Measurements from ENCODE around the gene LAMC2. TPM values are rescaled to one million over a fixed set of nuclear protein-coding genes. Genes with fewer than 3 reads are reported as not detected.

Gene LAMC2
- total and polyA plus RNA-seq, 9 of the 15 experiments (the other 6 are each of a cell fraction or from before 2014, with no cell fraction given), result 0.02 to 0.03 TPM; not detected in 7

DNA sequence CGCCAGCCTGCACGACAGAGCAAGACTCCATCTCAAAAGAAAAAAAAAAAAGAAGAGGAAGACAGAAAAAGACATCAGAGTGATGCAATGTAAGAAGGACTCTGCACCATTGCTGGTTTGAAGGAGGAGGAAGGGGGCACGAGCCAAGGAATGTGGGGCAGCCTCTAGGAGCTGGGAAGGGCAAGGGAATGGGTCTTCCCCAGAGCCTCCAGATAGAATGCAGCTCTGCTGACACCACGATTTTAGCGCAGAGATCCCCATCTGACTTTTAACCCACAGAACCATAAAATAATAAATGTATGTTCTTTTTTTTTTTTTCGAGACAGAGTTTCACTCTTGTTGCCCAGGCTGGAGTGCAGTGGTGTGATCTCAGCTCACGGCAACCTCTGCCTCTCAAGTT, 33.9 kb upstream of the LAMC2 start:
- Histone ChIP-seq H3K4me1 (replicated peaks in 1 of 2; ENCODE audit: control insufficient read depth in 2 of 2, insufficient read depth in 2 of 2, low read length in 2 of 2) (no peaks in the 10 kb centered on the region), H3K9me1 (ENCODE audit: control insufficient read depth, insufficient read depth, low read length) (no peaks in the 10 kb centered on the region), H3K9me3 (replicated peaks; ENCODE audit: control insufficient read depth, insufficient read depth, low read depth, low read length) (no peaks in the 10 kb centered on the region), H3K9ac (ENCODE audit: insufficient read depth in 1 of 2, low read depth in 2 of 2, low read length in 2 of 2) (no peak overlapping the region), H3K36me3 (ENCODE audit: control insufficient read depth, insufficient read depth, low read length) (no peaks in the 10 kb centered on the region), H2AFZ (ENCODE audit: low read depth, low read length) (no peak overlapping the region), H3K79me2 (ENCODE audit: control insufficient read depth, insufficient read depth, low read length) (no peaks in the 10 kb centered on the region), H3K27me3 (ENCODE audit: control insufficient read depth in 2 of 2, insufficient read depth in 2 of 2, low read length in 2 of 2) (peaks cover 0 to 5% of the 10 kb centered on the region in 2 experiments; a peak in 2 of 5 replicates), H3K27ac (ENCODE audit: extremely low read depth, low read depth, low read length) (no peak overlapping the region), H3K4me2 (ENCODE audit: insufficient read depth, low read length) (no peak overlapping the region), H3K4me3 (no peak overlapping the region), H4K20me1 (replicated peaks; ENCODE audit: control insufficient read depth, insufficient read depth, low read length) (no peaks in the 10 kb centered on the region)
- no TSS peak for BruUV-seq (replicated peaks)
- WGBS (ENCODE audit: insufficient coverage, low coverage, missing lambda C conversion rate), result 0% methylated on average over 7 of the region's 7 CpGs
- DNase-seq (ENCODE audit: extremely low read depth in 1 of 4, low spot score in 3 of 4) (no peak), ATAC-seq (no peak), FAIRE-seq (no peak)
- in situ Hi-C loops (cut with MboI) (no loop called here), intact Hi-C loops (cut with micrococcal nuclease) (no loop called here)
- ChIA-PET CTCF (ENCODE audit: low intra/inter-chr PET ratio) (no interaction called here), POLR2A (no interaction called here)
- no peak for TF ChIP-seq RBM25 (IDR thresholded peaks at IDR 0.05; ENCODE audit: low read depth, low read length, severe bottlenecking)
- TF ChIP-seq, protein P1, sequence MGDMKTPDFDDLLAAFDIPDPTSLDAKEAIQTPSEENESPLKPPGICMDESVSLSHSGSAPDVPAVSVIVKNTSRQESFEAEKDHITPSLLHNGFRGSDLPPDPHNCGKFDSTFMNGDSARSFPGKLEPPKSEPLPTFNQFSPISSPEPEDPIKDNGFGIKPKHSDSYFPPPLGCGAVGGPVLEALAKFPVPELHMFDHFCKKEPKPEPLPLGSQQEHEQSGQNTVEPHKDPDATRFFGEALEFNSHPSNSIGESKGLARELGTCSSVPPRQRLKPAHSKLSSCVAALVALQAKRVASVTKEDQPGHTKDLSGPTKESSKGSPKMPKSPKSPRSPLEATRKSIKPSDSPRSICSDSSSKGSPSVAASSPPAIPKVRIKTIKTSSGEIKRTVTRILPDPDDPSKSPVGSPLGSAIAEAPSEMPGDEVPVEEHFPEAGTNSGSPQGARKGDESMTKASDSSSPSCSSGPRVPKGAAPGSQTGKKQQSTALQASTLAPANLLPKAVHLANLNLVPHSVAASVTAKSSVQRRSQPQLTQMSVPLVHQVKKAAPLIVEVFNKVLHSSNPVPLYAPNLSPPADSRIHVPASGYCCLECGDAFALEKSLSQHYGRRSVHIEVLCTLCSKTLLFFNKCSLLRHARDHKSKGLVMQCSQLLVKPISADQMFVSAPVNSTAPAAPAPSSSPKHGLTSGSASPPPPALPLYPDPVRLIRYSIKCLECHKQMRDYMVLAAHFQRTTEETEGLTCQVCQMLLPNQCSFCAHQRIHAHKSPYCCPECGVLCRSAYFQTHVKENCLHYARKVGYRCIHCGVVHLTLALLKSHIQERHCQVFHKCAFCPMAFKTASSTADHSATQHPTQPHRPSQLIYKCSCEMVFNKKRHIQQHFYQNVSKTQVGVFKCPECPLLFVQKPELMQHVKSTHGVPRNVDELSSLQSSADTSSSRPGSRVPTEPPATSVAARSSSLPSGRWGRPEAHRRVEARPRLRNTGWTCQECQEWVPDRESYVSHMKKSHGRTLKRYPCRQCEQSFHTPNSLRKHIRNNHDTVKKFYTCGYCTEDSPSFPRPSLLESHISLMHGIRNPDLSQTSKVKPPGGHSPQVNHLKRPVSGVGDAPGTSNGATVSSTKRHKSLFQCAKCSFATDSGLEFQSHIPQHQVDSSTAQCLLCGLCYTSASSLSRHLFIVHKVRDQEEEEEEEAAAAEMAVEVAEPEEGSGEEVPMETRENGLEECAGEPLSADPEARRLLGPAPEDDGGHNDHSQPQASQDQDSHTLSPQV (IDR thresholded peaks at IDR 0.05), result no peak
- no peak for TF ChIP-seq ARHGAP35 (IDR thresholded peaks at IDR 0.05; ENCODE audit: partially characterized antibody)
- no peak for TF ChIP-seq ZFP1 (CRISPR knock-in tag; IDR thresholded peaks at IDR 0.05)
- TF ChIP-seq, protein P2, sequence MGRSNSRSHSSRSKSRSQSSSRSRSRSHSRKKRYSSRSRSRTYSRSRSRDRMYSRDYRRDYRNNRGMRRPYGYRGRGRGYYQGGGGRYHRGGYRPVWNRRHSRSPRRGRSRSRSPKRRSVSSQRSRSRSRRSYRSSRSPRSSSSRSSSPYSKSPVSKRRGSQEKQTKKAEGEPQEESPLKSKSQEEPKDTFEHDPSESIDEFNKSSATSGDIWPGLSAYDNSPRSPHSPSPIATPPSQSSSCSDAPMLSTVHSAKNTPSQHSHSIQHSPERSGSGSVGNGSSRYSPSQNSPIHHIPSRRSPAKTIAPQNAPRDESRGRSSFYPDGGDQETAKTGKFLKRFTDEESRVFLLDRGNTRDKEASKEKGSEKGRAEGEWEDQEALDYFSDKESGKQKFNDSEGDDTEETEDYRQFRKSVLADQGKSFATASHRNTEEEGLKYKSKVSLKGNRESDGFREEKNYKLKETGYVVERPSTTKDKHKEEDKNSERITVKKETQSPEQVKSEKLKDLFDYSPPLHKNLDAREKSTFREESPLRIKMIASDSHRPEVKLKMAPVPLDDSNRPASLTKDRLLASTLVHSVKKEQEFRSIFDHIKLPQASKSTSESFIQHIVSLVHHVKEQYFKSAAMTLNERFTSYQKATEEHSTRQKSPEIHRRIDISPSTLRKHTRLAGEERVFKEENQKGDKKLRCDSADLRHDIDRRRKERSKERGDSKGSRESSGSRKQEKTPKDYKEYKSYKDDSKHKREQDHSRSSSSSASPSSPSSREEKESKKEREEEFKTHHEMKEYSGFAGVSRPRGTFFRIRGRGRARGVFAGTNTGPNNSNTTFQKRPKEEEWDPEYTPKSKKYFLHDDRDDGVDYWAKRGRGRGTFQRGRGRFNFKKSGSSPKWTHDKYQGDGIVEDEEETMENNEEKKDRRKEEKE (IDR thresholded peaks at IDR 0.05; ENCODE audit: borderline replicate concordance in 1 of 2, control insufficient read depth in 1 of 2, low read depth in 2 of 2, low read length in 1 of 2), result no peak
- no peak for TF ChIP-seq FOXK1 (CRISPR knock-in tag; IDR thresholded peaks at IDR 0.05; ENCODE audit: borderline replicate concordance)
- TF ChIP-seq, protein P3, sequence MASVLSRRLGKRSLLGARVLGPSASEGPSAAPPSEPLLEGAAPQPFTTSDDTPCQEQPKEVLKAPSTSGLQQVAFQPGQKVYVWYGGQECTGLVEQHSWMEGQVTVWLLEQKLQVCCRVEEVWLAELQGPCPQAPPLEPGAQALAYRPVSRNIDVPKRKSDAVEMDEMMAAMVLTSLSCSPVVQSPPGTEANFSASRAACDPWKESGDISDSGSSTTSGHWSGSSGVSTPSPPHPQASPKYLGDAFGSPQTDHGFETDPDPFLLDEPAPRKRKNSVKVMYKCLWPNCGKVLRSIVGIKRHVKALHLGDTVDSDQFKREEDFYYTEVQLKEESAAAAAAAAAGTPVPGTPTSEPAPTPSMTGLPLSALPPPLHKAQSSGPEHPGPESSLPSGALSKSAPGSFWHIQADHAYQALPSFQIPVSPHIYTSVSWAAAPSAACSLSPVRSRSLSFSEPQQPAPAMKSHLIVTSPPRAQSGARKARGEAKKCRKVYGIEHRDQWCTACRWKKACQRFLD (CRISPR knock-in tag; IDR thresholded peaks at IDR 0.05), result no peak
- TF ChIP-seq ZFP36 (IDR thresholded peaks at IDR 0.05; ENCODE audit: low read depth, low read length, partially characterized antibody), result no peak
- TF ChIP-seq, protein P4, sequence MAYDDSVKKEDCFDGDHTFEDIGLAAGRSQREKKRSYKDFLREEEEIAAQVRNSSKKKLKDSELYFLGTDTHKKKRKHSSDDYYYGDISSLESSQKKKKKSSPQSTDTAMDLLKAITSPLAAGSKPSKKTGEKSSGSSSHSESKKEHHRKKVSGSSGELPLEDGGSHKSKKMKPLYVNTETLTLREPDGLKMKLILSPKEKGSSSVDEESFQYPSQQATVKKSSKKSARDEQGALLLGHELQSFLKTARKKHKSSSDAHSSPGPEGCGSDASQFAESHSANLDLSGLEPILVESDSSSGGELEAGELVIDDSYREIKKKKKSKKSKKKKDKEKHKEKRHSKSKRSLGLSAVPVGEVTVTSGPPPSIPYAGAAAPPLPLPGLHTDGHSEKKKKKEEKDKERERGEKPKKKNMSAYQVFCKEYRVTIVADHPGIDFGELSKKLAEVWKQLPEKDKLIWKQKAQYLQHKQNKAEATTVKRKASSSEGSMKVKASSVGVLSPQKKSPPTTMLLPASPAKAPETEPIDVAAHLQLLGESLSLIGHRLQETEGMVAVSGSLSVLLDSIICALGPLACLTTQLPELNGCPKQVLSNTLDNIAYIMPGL (CRISPR knock-in tag; IDR thresholded peaks at IDR 0.05), result no peak
- TF ChIP-seq, protein P5, sequence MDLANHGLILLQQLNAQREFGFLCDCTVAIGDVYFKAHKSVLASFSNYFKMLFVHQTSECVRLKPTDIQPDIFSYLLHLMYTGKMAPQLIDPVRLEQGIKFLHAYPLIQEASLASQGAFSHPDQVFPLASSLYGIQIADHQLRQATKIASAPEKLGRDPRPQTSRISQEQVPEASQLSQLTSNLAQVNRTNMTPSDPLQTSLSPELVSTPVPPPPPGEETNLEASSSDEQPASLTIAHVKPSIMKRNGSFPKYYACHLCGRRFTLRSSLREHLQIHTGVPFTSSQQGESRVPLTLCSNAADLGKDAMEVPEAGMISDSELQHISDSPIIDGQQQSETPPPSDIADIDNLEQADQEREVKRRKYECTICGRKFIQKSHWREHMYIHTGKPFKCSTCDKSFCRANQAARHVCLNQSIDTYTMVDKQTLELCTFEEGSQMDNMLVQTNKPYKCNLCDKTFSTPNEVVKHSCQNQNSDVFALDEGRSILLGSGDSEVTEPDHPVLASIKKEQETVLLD (IDR thresholded peaks at IDR 0.05), result no peak
